ENCODE results near the gene SP100. TPM values are rescaled to one million over a fixed set of nuclear protein-coding genes. Genes with fewer than 3 reads are reported as not detected.

SP100 gene
- total and polyA plus RNA-seq, 2 of the 4 experiments (the other 2 are of a cell fraction), result 50.6 to 69.0 TPM

GRCh38 chr2:230403746-230404145 lies 12.3 kb upstream of the SP100 start:
- intact Hi-C loops (cut with micrococcal nuclease) (no loop called here), in situ Hi-C loops (cut with MboI; ENCODE audit: low sequenced_read_pairs) (loop anchor here (25.0 kb wide), 1 partner anchor 409 kb away; no protein-coding TSS in a partner anchor)

More at GRCh38 chr2:230403746-230404145, 12.3 kb upstream of the SP100 start:
- Histone ChIP-seq H2AFZ (replicated peaks; ENCODE audit: low read length, poor library complexity) (no peak overlapping the region), H2BK20ac (ENCODE audit: low read depth, low read length) (no peak overlapping the region), H4K5ac (ENCODE audit: low read depth, low read length) (no peak overlapping the region), H3K9ac (ENCODE audit: low read depth, low read length) (no peak overlapping the region), H3K36me3 (ENCODE audit: control insufficient read depth, insufficient read depth, low read length) (peaks cover 7% of the 10 kb centered on the region; the same call in 1 of the 2 replicates), H3K14ac (replicated peaks; ENCODE audit: low read depth, low read length) (no peak overlapping the region), H3K4me2 (ENCODE audit: low read depth, low read length) (no peak overlapping the region), H3K27me3 (ENCODE audit: control insufficient read depth, insufficient read depth, low read length) (no peaks in the 10 kb centered on the region), H3K18ac (ENCODE audit: low read depth, low read length) (no peak overlapping the region), H2AK9ac (replicated peaks; ENCODE audit: low read depth, low read length, poor library complexity) (no peak overlapping the region), H3K4ac (ENCODE audit: low read depth, low read length) (no peak overlapping the region), H2BK120ac (ENCODE audit: low read depth, low read length) (no peak overlapping the region), H3K4me3 (ENCODE audit: insufficient read depth, low read depth, low read length) (no peak overlapping the region), H3K56ac (ENCODE audit: extremely low read depth, insufficient read depth, low read length) (no peak overlapping the region), H3K9me3 (ENCODE audit: control insufficient read depth, insufficient read depth, low read length) (no peaks in the 10 kb centered on the region), H4K91ac (ENCODE audit: insufficient read depth, low read depth, low read length) (no peak overlapping the region), H2AK5ac (ENCODE audit: low read depth, low read length) (no peak overlapping the region), H3K9me1 (ENCODE audit: insufficient read depth, low read length) (peaks cover 4% of the 10 kb centered on the region), H4K20me1 (ENCODE audit: insufficient read depth, low read length) (no peaks in the 10 kb centered on the region), H3K27ac (ENCODE audit: insufficient read depth, low read length) (no peak overlapping the region), H2BK5ac (ENCODE audit: low read depth, low read length, poor library complexity, severe bottlenecking) (no peak overlapping the region), H3K79me1 (ENCODE audit: low read depth in 1 of 2, low read length in 2 of 2) (0 out of 4 replicates have a peak, but pooled peaks cover 0 to 3% of the 10 kb centered on the region in 2 experiments), H3K4me1 (ENCODE audit: control insufficient read depth, insufficient read depth, low read length) (peaks cover 3% of the 10 kb centered on the region), H3K23ac (ENCODE audit: low read depth, low read length) (no peak overlapping the region), H4K8ac (ENCODE audit: low read depth in 2 of 2, low read length in 2 of 2) (no peak overlapping the region), H2BK15ac (ENCODE audit: low read depth, low read length) (no peak overlapping the region)
- no CpG with 5 or more reads among the region's 7 CpGs for WGBS, 2 experiments (ENCODE audit: extremely low coverage in 2 of 2, insufficient read length in 1 of 2)
- CTCF ChIA-PET, result interaction anchor here (0.6 to 1.0 kb wide), 3 partner anchors 9 to 48 kb away, joined by 3 to 4 read pairs (median 3); no protein-coding TSS in a partner anchor
- DNase-seq (no peak), ATAC-seq (ENCODE audit: low read depth) (no peak)
- dilution Hi-C loops (cut with HindIII; ENCODE audit: low sequenced_read_pairs, unreplicated experiment), result no loop called here
- TF ChIP-seq MXI1 (IDR thresholded peaks at IDR 0.05; ENCODE audit: borderline replicate concordance, low read depth, low read length), result no peak
- no peak for TF ChIP-seq CTCF (conservative IDR thresholded peaks at IDR 0.05; ENCODE audit: low read depth, low read length)
- no peak for TF ChIP-seq NFE2L2 (IDR thresholded peaks at IDR 0.05; ENCODE audit: low read depth, low read length)
- no peak for TF ChIP-seq MAFK (IDR thresholded peaks at IDR 0.05; ENCODE audit: low read depth, low read length)
- TF ChIP-seq USF2 (IDR thresholded peaks at IDR 0.05; ENCODE audit: low read depth, low read length), result no peak
- no peak for TF ChIP-seq MAZ (IDR thresholded peaks at IDR 0.05; ENCODE audit: borderline replicate concordance, low read depth, low read length)
- TF ChIP-seq RCOR1 (IDR thresholded peaks at IDR 0.05; ENCODE audit: insufficient replicate concordance, low read length), result no peak
- TF ChIP-seq, protein P1, sequence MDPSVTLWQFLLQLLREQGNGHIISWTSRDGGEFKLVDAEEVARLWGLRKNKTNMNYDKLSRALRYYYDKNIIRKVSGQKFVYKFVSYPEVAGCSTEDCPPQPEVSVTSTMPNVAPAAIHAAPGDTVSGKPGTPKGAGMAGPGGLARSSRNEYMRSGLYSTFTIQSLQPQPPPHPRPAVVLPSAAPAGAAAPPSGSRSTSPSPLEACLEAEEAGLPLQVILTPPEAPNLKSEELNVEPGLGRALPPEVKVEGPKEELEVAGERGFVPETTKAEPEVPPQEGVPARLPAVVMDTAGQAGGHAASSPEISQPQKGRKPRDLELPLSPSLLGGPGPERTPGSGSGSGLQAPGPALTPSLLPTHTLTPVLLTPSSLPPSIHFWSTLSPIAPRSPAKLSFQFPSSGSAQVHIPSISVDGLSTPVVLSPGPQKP (IDR thresholded peaks at IDR 0.05; ENCODE audit: borderline replicate concordance, low read depth, low read length), result no peak
- no peak for TF ChIP-seq FOS (IDR thresholded peaks at IDR 0.05; ENCODE audit: low read depth, low read length)
- no peak for TF ChIP-seq BHLHE40 (IDR thresholded peaks at IDR 0.05; ENCODE audit: low read depth, low read length)
- TF ChIP-seq RAD21 (IDR thresholded peaks at IDR 0.05; ENCODE audit: low read length), result no peak
- TF ChIP-seq CHD1 (IDR thresholded peaks at IDR 0.05; ENCODE audit: low read depth, low read length), result no peak
- TF ChIP-seq CEBPB (IDR thresholded peaks at IDR 0.05; ENCODE audit: low read depth, low read length), result no peak
- TF ChIP-seq SMC3 (IDR thresholded peaks at IDR 0.05; ENCODE audit: low read depth, low read length), result no peak
- POLR2A ChIA-PET (ENCODE audit: unreplicated experiment), result no interaction called here
- no TSS peak for BruUV-seq (replicated peaks)
